GM23338 (cell line): ENCODE results near the gene RNF182. TPM values are rescaled to one million over a fixed set of nuclear protein-coding genes. Genes with fewer than 3 reads are reported as not detected.
A peak's percentile ranks its signal among the peaks of the same experiment; 100 is the strongest.

Experiments
- ATAC-seq: fragments of 200-7000 bp; cut with Tn5 transposase; 3 replicates; pipeline ENCODE4 v1.9.1; 2020
- DNase-seq: peaks from one replicate; pipeline ENCODE4 v3.0.0-alpha.2; 2015; ENCODE audit warnings: low spot score
- H2AFZ ChIP-seq: fragments of 200-600 bp; sonication (generic); 2 replicates; pipeline ENCODE4 v1.8.0; 2016; ENCODE audit warnings: antibody characterized with exemption, mild to moderate bottlenecking, moderate library complexity
- H3F3A ChIP-seq: fragments of 200-600 bp; sonication (generic); replicated peaks from 2 replicates; pipeline ENCODE4 v1.8.0; 2017; ENCODE audit warnings: antibody characterized with exemption, mixed run types, low read depth
- H3K27ac ChIP-seq: fragments of 200-600 bp; sonication (generic); 2 replicates; pipeline ENCODE4 v1.6.1; 2016; ENCODE audit warnings: low read depth
- H3K27me3 ChIP-seq: fragments of 200-600 bp; sonication (generic); 2 replicates; pipeline ENCODE4 v1.8.0; 2016; ENCODE audit warnings: mild to moderate bottlenecking, mixed run types, moderate library complexity; ENCODE audit not compliant: insufficient read depth
- H3K36me3 ChIP-seq: fragments of 200-600 bp; sonication (generic); 2 replicates; pipeline ENCODE4 v1.8.0; 2016; ENCODE audit warnings: mild to moderate bottlenecking; ENCODE audit not compliant: insufficient read depth
- H3K4me1 ChIP-seq: fragments of 200-600 bp; sonication (generic); 2 replicates; pipeline ENCODE4 v1.8.0; 2016; ENCODE audit warnings: mild to moderate bottlenecking, moderate library complexity; ENCODE audit not compliant: insufficient read depth
- H3K4me2 ChIP-seq: fragments of 200-600 bp; sonication (generic); 2 replicates; pipeline ENCODE4 v1.7.1; 2017; ENCODE audit warnings: mixed run types
- H3K4me3 ChIP-seq: fragments of 200-600 bp; sonication (generic); 2 replicates; pipeline ENCODE4 v1.6.1; 2016; ENCODE audit warnings: mixed run types
- H3K79me2 ChIP-seq: fragments of 200-600 bp; sonication (generic); replicated peaks from 2 replicates; pipeline ENCODE4 v1.8.0; 2017; ENCODE audit warnings: mild to moderate bottlenecking; ENCODE audit not compliant: insufficient read depth
- H3K9me2 ChIP-seq: fragments of 200-600 bp; sonication (generic); 2 replicates; pipeline ENCODE4 v1.8.0; 2017; ENCODE audit not compliant: insufficient read depth
- H4K20me1 ChIP-seq: fragments of 200-600 bp; sonication (generic); replicated peaks from 2 replicates; pipeline ENCODE4 v1.8.0; 2017; ENCODE audit warnings: mild to moderate bottlenecking; ENCODE audit not compliant: insufficient read depth
- H3K27ac Mint-ChIP-seq: 2 replicates; pipeline ENCODE4 v1.8.0; 2020; ENCODE audit warnings: inconsistent platforms, mild to moderate bottlenecking, moderate library complexity, mixed read lengths
- H3K27me3 Mint-ChIP-seq: 3 replicates; pipeline ENCODE4 v1.8.0; 2022; ENCODE audit warnings: low read depth, mild to moderate bottlenecking, moderate library complexity, mixed read lengths, inconsistent platforms; ENCODE audit not compliant: insufficient read depth, poor library complexity
- H3K36me3 Mint-ChIP-seq: 3 replicates; pipeline ENCODE4 v1.8.0; 2021; ENCODE audit warnings: low read depth, mild to moderate bottlenecking, inconsistent platforms, moderate library complexity, mixed read lengths
- H3K4me1 Mint-ChIP-seq: 3 replicates; pipeline ENCODE4 v1.8.0; 2020; ENCODE audit warnings: mild to moderate bottlenecking, inconsistent platforms, mixed read lengths
- H3K4me3 Mint-ChIP-seq: 3 replicates; pipeline ENCODE4 v1.8.0; 2021; ENCODE audit warnings: moderate library complexity, mild to moderate bottlenecking, inconsistent platforms, mixed read lengths
- H3K9me3 Mint-ChIP-seq: 3 replicates; pipeline ENCODE4 v1.8.0; 2020; ENCODE audit warnings: moderate library complexity, mild to moderate bottlenecking, inconsistent platforms, mixed read lengths
- CREB1 ChIP-seq: fragments of 250-450 bp; sonication (Bioruptor Pico); IDR thresholded peaks from 2 replicates; pipeline ENCODE4 v1.5.0; 2020; ENCODE audit warnings: low read depth, mild to moderate bottlenecking, moderate library complexity
- CTCF ChIP-seq, 2 experiments: fragments of 200-600 bp in 1 of 2; sonication (generic) in 1 of 2; conservative IDR thresholded peaks; 2 replicates each; pipeline versions ENCODE4 v1.5.1 to v1.6.1; 2016 to 2017; ENCODE audit warnings: antibody characterized with exemption in 2 of 2, low read depth in 2 of 2, mild to moderate bottlenecking in 2 of 2, moderate library complexity in 1 of 2
- ETS1 ChIP-seq: IDR thresholded peaks from 2 replicates; pipeline ENCODE4 v1.6.1; 2016; ENCODE audit warnings: antibody characterized with exemption
- EZH2 ChIP-seq: fragments of 200-600 bp; sonication (generic); IDR thresholded peaks from one replicate; pipeline ENCODE4 v1.8.0; 2017; ENCODE audit warnings: antibody characterized with exemption, mild to moderate bottlenecking, low read depth; ENCODE audit not compliant: unreplicated experiment
- EZH2phosphoT487 ChIP-seq: fragments of 200-600 bp; sonication (generic); IDR thresholded peaks from one replicate; pipeline ENCODE4 v1.8.1; 2018; ENCODE audit warnings: antibody characterized with exemption; ENCODE audit not compliant: unreplicated experiment
- JUNB ChIP-seq: IDR thresholded peaks from one replicate; pipeline ENCODE4 v1.6.1; 2016; ENCODE audit warnings: antibody characterized with exemption; ENCODE audit not compliant: unreplicated experiment
- NANOG ChIP-seq: IDR thresholded peaks from 2 replicates; pipeline ENCODE4 v1.6.1; 2016; ENCODE audit warnings: antibody characterized with exemption, borderline replicate concordance
- POLR2AphosphoS5 ChIP-seq: IDR thresholded peaks from 2 replicates; pipeline ENCODE4 v1.6.1; 2016; ENCODE audit warnings: antibody characterized with exemption, low read depth
- REST ChIP-seq: IDR thresholded peaks from one replicate; pipeline ENCODE4 v1.6.1; 2018; ENCODE audit warnings: antibody characterized with exemption; ENCODE audit not compliant: unreplicated experiment
- ZNF114 ChIP-seq: fragments of 250-450 bp; sonication (Bioruptor Pico); IDR thresholded peaks from 2 replicates; pipeline ENCODE4 v1.5.0; 2020; ENCODE audit warnings: mild to moderate bottlenecking, moderate library complexity
- ZNF331 ChIP-seq: fragments of 250-450 bp; sonication (Bioruptor Pico); IDR thresholded peaks from 2 replicates; pipeline ENCODE4 v1.5.0; 2020; ENCODE audit warnings: low read depth, mild to moderate bottlenecking, moderate library complexity
- polyA plus RNA-seq: library from polyadenylated mRNA; unstranded; fragments of >200 nt; fragmentation: Nextera tagmentation; extraction: Ambion mirVana; gene quantifications from 2 replicates; pipeline ENCODE4 v1.2.1, GENCODE V29; 2016
- total RNA-seq: library from RNA; depleted of rRNA; stranded (reverse); fragments of >200 nt; shearing (Covaris generic); gene quantifications from 2 replicates; pipeline ENCODE4 v1.2.3, GENCODE V29; 2014
- TF ChIP-seq, protein P1 (sequence below): fragments of 250-450 bp; sonication (Bioruptor Pico); IDR thresholded peaks from 2 replicates; pipeline ENCODE4 v1.5.0; 2020; ENCODE audit warnings: mild to moderate bottlenecking, moderate library complexity

RNF182 gene
- total and polyA plus RNA-seq, 2 experiments from 2014 or later, result 3.2 to 9.8 TPM

GRCh38 chr6:13913226-13914001, 11.3 kb upstream of the RNF182 start:
- Histone ChIP-seq H3K4me3 (no peak overlapping the region), H3K36me3 (no peaks in the 10 kb centered on the region), H2AFZ (peak overlapping the region; percentile 34; the same call in 1 of the 2 replicates), H4K20me1 (no peaks in the 10 kb centered on the region), H3K79me2 (no peaks in the 10 kb centered on the region), H3K4me1 (peaks cover 11% of the 10 kb centered on the region; the same call in 1 of the 2 replicates), H3K4me2 (no peak overlapping the region), H3K27me3 (no peaks in the 10 kb centered on the region), H3F3A (no peaks in the 10 kb centered on the region), H3K27ac (no peak overlapping the region), H3K9me2 (no peaks in the 10 kb centered on the region; the same call in 1 of the 2 replicates)
- TF ChIP-seq ZNF331 (CRISPR knock-in tag) (no peak), NANOG (no peak), ETS1 (no peak), EZH2phosphoT487 (no peak), EZH2 (no peak), REST (no peak), CTCF (conservative IDR thresholded peaks at IDR 0.05; ENCODE audit: low read depth in 2 of 2) (no peak), JUNB (no peak), ZNF114 (CRISPR knock-in tag) (no peak), POLR2AphosphoS5 (no peak), CREB1 (CRISPR knock-in tag) (no peak)
- TF ChIP-seq, protein P1, sequence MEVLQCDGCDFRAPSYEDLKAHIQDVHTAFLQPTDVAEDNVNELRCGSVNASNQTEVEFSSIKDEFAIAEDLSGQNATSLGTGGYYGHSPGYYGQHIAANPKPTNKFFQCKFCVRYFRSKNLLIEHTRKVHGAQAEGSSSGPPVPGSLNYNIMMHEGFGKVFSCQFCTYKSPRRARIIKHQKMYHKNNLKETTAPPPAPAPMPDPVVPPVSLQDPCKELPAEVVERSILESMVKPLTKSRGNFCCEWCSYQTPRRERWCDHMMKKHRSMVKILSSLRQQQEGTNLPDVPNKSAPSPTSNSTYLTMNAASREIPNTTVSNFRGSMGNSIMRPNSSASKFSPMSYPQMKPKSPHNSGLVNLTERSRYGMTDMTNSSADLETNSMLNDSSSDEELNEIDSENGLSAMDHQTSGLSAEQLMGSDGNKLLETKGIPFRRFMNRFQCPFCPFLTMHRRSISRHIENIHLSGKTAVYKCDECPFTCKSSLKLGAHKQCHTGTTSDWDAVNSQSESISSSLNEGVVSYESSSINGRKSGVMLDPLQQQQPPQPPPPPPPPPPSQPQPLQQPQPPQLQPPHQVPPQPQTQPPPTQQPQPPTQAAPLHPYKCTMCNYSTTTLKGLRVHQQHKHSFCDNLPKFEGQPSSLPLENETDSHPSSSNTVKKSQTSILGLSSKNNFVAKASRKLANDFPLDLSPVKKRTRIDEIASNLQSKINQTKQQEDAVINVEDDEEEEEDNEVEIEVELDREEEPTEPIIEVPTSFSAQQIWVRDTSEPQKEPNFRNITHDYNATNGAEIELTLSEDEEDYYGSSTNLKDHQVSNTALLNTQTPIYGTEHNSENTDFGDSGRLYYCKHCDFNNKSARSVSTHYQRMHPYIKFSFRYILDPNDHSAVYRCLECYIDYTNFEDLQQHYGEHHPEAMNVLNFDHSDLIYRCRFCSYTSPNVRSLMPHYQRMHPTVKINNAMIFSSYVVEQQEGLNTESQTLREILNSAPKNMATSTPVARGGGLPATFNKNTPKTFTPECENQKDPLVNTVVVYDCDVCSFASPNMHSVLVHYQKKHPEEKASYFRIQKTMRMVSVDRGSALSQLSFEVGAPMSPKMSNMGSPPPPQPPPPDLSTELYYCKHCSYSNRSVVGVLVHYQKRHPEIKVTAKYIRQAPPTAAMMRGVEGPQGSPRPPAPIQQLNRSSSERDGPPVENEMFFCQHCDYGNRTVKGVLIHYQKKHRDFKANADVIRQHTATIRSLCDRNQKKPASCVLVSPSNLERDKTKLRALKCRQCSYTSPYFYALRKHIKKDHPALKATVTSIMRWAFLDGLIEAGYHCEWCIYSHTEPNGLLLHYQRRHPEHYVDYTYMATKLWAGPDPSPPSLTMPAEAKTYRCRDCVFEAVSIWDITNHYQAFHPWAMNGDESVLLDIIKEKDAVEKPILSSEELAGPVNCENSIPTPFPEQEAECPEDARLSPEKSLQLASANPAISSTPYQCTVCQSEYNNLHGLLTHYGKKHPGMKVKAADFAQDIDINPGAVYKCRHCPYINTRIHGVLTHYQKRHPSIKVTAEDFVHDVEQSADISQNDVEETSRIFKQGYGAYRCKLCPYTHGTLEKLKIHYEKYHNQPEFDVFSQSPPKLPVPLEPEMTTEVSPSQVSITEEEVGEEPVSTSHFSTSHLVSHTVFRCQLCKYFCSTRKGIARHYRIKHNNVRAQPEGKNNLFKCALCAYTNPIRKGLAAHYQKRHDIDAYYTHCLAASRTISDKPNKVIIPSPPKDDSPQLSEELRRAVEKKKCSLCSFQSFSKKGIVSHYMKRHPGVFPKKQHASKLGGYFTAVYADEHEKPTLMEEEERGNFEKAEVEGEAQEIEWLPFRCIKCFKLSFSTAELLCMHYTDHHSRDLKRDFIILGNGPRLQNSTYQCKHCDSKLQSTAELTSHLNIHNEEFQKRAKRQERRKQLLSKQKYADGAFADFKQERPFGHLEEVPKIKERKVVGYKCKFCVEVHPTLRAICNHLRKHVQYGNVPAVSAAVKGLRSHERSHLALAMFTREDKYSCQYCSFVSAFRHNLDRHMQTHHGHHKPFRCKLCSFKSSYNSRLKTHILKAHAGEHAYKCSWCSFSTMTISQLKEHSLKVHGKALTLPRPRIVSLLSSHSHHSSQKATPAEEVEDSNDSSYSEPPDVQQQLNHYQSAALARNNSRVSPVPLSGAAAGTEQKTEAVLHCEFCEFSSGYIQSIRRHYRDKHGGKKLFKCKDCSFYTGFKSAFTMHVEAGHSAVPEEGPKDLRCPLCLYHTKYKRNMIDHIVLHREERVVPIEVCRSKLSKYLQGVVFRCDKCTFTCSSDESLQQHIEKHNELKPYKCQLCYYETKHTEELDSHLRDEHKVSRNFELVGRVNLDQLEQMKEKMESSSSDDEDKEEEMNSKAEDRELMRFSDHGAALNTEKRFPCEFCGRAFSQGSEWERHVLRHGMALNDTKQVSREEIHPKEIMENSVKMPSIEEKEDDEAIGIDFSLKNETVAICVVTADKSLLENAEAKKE, result no peak
- Mint-ChIP-seq H3K27me3 (no peaks in the 10 kb centered on the region), H3K4me3 (no peak overlapping the region), H3K36me3 (no peaks in the 10 kb centered on the region), H3K4me1 (peaks cover 16% of the 10 kb centered on the region), H3K9me3 (no peaks in the 10 kb centered on the region), H3K27ac (no peak overlapping the region)
- ATAC-seq (no peak), DNase-seq (no peak)
